GM19438 (cell line): ENCODE results near the gene WSB2.
"Not testable (repeated sequence)": the region's sequence is repeated elsewhere in the genome, so short reads cannot be mapped to it uniquely, and the experiment has no call there.

Experiments
- ATAC-seq: cut with Tn5 transposase; IDR thresholded peaks from one replicate; pipeline ENCODE4 v1.9.1; 2021; ENCODE audit warnings: low read depth; ENCODE audit not compliant: unreplicated experiment

WSB2 gene

GRCh38 chr12:118036672-118037411 lies 24.1 kb downstream of the WSB2 start:
- ATAC-seq = no peak

GRCh38 chr12:118035190-118036041 lies 25.6 kb downstream of the WSB2 start:
- ATAC-seq = peak; percentile 69

GRCh38 chr12:118034429-118035189 lies 26.4 kb downstream of the WSB2 start:
- no peak for ATAC-seq

GRCh38 chr12:118033902-118034301 lies 27.1 kb downstream of the WSB2 start:
- ATAC-seq = no peak

- no peak for ATAC-seq
Observed at GRCh38 chr12:118033323-118033722, 27.7 kb downstream of the WSB2 start.

GRCh38 chr12:118032188-118032587 lies 28.8 kb downstream of the WSB2 start:
- ATAC-seq = no peak

- no peak for ATAC-seq
Observed at GRCh38 chr12:118029166-118029565, 31.8 kb downstream of the WSB2 start.

GRCh38 chr12:118025168-118025567 lies 35.8 kb downstream of the WSB2 start:
- no peak for ATAC-seq

GRCh38 chr12:118023301-118023860 lies 37.6 kb downstream of the WSB2 start:
- ATAC-seq = no peak

GRCh38 chr12:118022728-118023109 lies 38.3 kb downstream of the WSB2 start:
- ATAC-seq = no peak

GRCh38 chr12:118022097-118022727 lies 38.8 kb downstream of the WSB2 start:
- ATAC-seq = not testable (repeated sequence)

- ATAC-seq = no peak
Observed at GRCh38 chr12:118020036-118020435, 40.9 kb downstream of the WSB2 start.

GRCh38 chr12:118017926-118018325 lies 43.1 kb downstream of the WSB2 start:
- ATAC-seq = no peak

- peak; percentile 98 for ATAC-seq
Observed at GRCh38 chr12:118016424-118017264, 44.3 kb downstream of the WSB2 start, which contains the start of gene RFC5. Gene RFC5, plus strand, starts transcription at chr12:118016703. Its CDS starts 125 bp downstream, at chr12:118016828.

- ATAC-seq = no peak
Observed at GRCh38 chr12:118015944-118016343, 45.0 kb downstream of the WSB2 start.

GRCh38 chr12:118015306-118015705 lies 45.7 kb downstream of the WSB2 start:
- no peak for ATAC-seq

- no peak for ATAC-seq
Observed at GRCh38 chr12:118013283-118013682, 47.7 kb downstream of the WSB2 start.

- ATAC-seq = no peak
Observed at GRCh38 chr12:118011961-118012360, 49.0 kb downstream of the WSB2 start.

- ATAC-seq = no peak
Observed at GRCh38 chr12:118011377-118011776, 49.6 kb downstream of the WSB2 start.
